ENCODE results near the gene C4BPB. TPM values are rescaled to one million over a fixed set of nuclear protein-coding genes. Genes with fewer than 3 reads are reported as not detected.

The C4BPB gene
- total RNA-seq, 1 experiment from 2014 or later: not detected

GRCh38 chr1:207088161-207088560 lies 499 bp upstream of the C4BPB start:
- no peaks in the 10 kb centered on the region for H3K36me3 ChIP-seq (replicated peaks; ENCODE audit: control insufficient read depth, insufficient read depth, low read length)
- H3K27me3 ChIP-seq (ENCODE audit: control insufficient read depth, insufficient read depth, low read length): no peaks in the 10 kb centered on the region
- no peak overlapping the region for H3K4me3 ChIP-seq (ENCODE audit: insufficient read depth, low read depth, low read length)
- no peak for DNase-seq

- H3K27me3 ChIP-seq (ENCODE audit: control insufficient read depth, insufficient read depth, low read length): no peaks in the 10 kb centered on the region
- no peaks in the 10 kb centered on the region for H3K36me3 ChIP-seq (replicated peaks; ENCODE audit: control insufficient read depth, insufficient read depth, low read length)
- DNase-seq: no peak
- H3K4me3 ChIP-seq (ENCODE audit: insufficient read depth, low read depth, low read length): no peak overlapping the region
Observed at GRCh38 chr1:207089627-207090355, 1.1 kb downstream of the C4BPB start.

GRCh38 chr1:207091200-207091908 lies 2.7 kb downstream of the C4BPB start:
- Histone ChIP-seq H3K36me3 (replicated peaks; ENCODE audit: control insufficient read depth, insufficient read depth, low read length) (no peaks in the 10 kb centered on the region), H3K4me3 (ENCODE audit: insufficient read depth, low read depth, low read length) (no peak overlapping the region), H3K27me3 (ENCODE audit: control insufficient read depth, insufficient read depth, low read length) (no peaks in the 10 kb centered on the region)
- DNase-seq: no peak

DNA sequence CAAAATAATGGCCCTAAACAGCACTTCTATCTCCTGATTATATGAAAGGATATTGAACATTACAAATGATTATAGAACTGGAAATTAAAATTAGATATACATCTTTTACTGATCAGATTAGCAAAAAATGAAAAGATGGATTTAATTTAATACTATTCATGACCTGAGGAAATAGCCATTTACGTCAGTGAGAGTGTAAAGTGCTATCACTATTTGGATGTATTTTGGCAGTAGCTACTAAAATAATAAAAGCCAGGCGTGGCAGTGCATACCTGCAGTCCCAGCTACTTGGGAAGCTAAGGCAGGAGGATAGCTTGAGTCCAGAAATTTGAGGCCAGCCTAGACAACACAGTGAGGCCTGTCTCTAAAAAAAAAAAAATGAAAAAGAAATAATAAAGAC lies 5.3 kb downstream of the C4BPB start:
- Histone ChIP-seq H3K4me3 (ENCODE audit: insufficient read depth, low read depth, low read length) (no peak overlapping the region), H3K36me3 (replicated peaks; ENCODE audit: control insufficient read depth, insufficient read depth, low read length) (no peaks in the 10 kb centered on the region), H3K27me3 (ENCODE audit: control insufficient read depth, insufficient read depth, low read length) (no peaks in the 10 kb centered on the region)
- no peak for DNase-seq

GRCh38 chr1:207097871-207098324 lies 9.2 kb downstream of the C4BPB start:
- DNase-seq: no peak
- no peaks in the 10 kb centered on the region for H3K27me3 ChIP-seq (ENCODE audit: control insufficient read depth, insufficient read depth, low read length)
- no peaks in the 10 kb centered on the region for H3K36me3 ChIP-seq (replicated peaks; ENCODE audit: control insufficient read depth, insufficient read depth, low read length)
- no peak overlapping the region for H3K4me3 ChIP-seq (ENCODE audit: insufficient read depth, low read depth, low read length)

DNA sequence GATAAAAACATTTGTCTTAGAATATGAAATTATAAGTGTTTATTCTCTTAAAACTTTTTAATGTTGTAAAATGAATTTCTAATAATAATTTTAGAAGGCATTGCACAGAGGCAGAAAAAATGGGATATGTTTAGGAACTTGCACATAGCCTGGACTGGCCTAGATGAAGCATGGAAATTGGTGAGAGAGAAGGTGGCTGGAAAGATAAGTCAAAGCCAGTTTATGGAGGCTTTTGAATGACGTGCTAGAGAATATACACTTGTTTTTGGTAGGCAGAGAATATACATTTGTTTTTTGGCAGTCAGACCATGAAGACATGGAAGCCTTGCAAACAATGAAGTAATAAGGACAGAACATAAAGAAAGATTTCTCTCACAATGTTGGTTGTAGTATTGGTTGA lies 13.1 kb downstream of the C4BPB start:
- Histone ChIP-seq H3K36me3 (replicated peaks; ENCODE audit: control insufficient read depth, insufficient read depth, low read length) (no peaks in the 10 kb centered on the region), H3K4me3 (ENCODE audit: insufficient read depth, low read depth, low read length) (no peak overlapping the region), H3K27me3 (ENCODE audit: control insufficient read depth, insufficient read depth, low read length) (no peaks in the 10 kb centered on the region)
- DNase-seq: no peak

DNA sequence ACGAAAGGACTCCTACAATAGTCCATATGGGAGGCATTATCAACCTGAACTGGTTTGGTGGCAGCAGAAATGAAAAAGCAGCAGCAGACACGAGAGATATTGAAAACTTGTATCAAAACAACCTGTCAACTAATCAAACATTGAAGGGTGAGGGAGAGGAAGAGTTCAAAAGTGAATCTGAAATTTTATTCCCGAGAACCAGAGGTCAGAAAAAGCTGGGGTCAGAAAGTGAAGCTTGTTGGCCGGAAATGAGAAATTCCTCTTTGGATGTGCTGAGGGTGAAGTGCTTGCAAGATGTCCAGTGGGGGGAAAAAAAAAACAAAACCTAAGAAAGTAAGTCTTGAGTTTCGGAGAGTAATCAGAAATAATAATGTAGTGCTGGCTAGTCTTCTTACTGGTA lies 13.5 kb downstream of the C4BPB start:
- Histone ChIP-seq H3K4me3 (ENCODE audit: insufficient read depth, low read depth, low read length) (no peak overlapping the region), H3K36me3 (replicated peaks; ENCODE audit: control insufficient read depth, insufficient read depth, low read length) (no peaks in the 10 kb centered on the region), H3K27me3 (ENCODE audit: control insufficient read depth, insufficient read depth, low read length) (no peaks in the 10 kb centered on the region)
- no peak for DNase-seq

DNA sequence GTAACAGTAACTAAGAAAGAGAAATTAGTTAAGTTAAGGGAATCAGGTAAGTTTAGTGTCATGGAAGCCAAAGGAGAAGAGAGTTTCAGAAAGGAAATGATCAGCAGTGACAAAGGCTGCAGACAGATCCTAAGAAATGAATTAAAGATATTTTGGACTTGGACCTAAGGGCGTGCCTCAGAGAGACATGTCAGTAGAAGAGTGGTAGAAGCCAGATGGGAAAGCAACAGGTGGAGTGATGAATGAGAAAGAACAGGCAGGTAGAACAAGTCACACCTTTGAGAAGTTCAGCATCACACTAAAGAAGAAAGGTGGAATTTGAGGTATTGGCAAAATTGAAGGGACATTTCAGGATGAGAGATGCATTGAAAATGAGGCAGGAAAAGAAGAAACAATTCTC lies 14.0 kb downstream of the C4BPB start:
- Histone ChIP-seq H3K36me3 (replicated peaks; ENCODE audit: control insufficient read depth, insufficient read depth, low read length) (no peaks in the 10 kb centered on the region), H3K27me3 (ENCODE audit: control insufficient read depth, insufficient read depth, low read length) (no peaks in the 10 kb centered on the region), H3K4me3 (ENCODE audit: insufficient read depth, low read depth, low read length) (no peak overlapping the region)
- DNase-seq: no peak

DNA sequence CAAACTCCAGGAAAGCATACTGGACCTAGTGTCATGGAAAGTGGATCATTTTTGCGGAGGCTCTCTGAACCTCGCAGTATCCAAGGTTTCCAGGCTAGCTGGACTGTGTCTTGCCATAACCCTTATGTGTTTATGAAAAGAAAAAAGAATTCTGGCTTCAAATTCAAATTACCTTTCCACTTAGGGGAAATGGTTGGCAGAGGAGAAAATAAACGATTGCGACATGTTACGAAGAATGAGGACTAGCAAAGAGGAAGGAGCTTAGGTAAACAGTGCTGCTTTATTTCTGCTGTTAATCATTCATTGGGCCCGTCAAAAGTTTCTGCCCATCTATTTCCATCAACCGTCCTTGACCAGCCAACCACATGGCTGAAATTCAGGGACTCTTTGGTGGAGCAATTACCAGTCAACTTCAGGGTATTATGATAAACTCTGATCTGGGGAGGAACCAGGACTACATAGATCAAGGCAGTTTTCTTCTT lies 15.3 kb downstream of the C4BPB start, which contains the start of gene C4BPA:
C4BPA (plus strand) TSS at position 342 of the 482 bp plus-strand sequence. CDS start 8,793 bp downstream, outside the sequence.
- no peaks in the 10 kb centered on the region for H3K27me3 ChIP-seq (ENCODE audit: control insufficient read depth, insufficient read depth, low read length)
- no peak for DNase-seq
- no peaks in the 10 kb centered on the region for H3K36me3 ChIP-seq (replicated peaks; ENCODE audit: control insufficient read depth, insufficient read depth, low read length)
- no peak within 1 kb of the TSS for H3K4me3 ChIP-seq (ENCODE audit: insufficient read depth, low read depth, low read length)

DNA sequence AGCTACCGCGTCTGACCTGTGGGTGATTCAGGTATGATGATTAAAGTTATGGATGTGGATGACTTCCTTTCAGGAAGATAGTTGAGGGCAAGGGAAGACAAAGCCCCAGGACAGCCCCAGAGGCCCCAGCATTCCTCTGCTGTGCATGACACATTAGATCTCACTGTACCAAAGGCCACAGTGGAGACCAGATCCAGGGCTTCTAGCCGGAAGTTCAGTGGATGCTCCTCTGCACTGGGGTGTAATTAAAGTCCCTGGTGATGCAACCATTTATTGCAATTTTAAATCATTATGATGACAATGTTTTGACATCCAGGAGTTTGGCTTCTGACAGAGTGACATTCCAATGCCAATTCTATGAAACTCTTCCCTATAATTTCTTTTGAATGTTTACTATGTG lies 20.3 kb downstream of the C4BPB start:
- no peak overlapping the region for H3K4me3 ChIP-seq (ENCODE audit: insufficient read depth, low read depth, low read length)
- no peaks in the 10 kb centered on the region for H3K27me3 ChIP-seq (ENCODE audit: control insufficient read depth, insufficient read depth, low read length)
- no peak for DNase-seq
- no peaks in the 10 kb centered on the region for H3K36me3 ChIP-seq (replicated peaks; ENCODE audit: control insufficient read depth, insufficient read depth, low read length)

GRCh38 chr1:207112616-207113296 lies 24.1 kb downstream of the C4BPB start:
- Histone ChIP-seq H3K27me3 (ENCODE audit: control insufficient read depth, insufficient read depth, low read length) (no peaks in the 10 kb centered on the region), H3K36me3 (replicated peaks; ENCODE audit: control insufficient read depth, insufficient read depth, low read length) (no peaks in the 10 kb centered on the region), H3K4me3 (ENCODE audit: insufficient read depth, low read depth, low read length) (no peak overlapping the region)
- DNase-seq: no peak

- H3K27me3 ChIP-seq (ENCODE audit: control insufficient read depth, insufficient read depth, low read length): no peaks in the 10 kb centered on the region
- no peak for DNase-seq
- H3K36me3 ChIP-seq (replicated peaks; ENCODE audit: control insufficient read depth, insufficient read depth, low read length): no peaks in the 10 kb centered on the region
Observed at GRCh38 chr1:207115269-207115668, 26.6 kb downstream of the C4BPB start.

GRCh38 chr1:207124389-207124788 lies 35.7 kb downstream of the C4BPB start:
- H3K27me3 ChIP-seq (ENCODE audit: control insufficient read depth, insufficient read depth, low read length): no peaks in the 10 kb centered on the region
- H3K4me3 ChIP-seq (ENCODE audit: insufficient read depth, low read depth, low read length): no peak overlapping the region
- no peak for DNase-seq
- no peaks in the 10 kb centered on the region for H3K36me3 ChIP-seq (replicated peaks; ENCODE audit: control insufficient read depth, insufficient read depth, low read length)

More at GRCh38 chr1:207115269-207115668, 26.6 kb downstream of the C4BPB start:
- no peak overlapping the region for H3K4me3 ChIP-seq (ENCODE audit: insufficient read depth, low read depth, low read length)

DNA sequence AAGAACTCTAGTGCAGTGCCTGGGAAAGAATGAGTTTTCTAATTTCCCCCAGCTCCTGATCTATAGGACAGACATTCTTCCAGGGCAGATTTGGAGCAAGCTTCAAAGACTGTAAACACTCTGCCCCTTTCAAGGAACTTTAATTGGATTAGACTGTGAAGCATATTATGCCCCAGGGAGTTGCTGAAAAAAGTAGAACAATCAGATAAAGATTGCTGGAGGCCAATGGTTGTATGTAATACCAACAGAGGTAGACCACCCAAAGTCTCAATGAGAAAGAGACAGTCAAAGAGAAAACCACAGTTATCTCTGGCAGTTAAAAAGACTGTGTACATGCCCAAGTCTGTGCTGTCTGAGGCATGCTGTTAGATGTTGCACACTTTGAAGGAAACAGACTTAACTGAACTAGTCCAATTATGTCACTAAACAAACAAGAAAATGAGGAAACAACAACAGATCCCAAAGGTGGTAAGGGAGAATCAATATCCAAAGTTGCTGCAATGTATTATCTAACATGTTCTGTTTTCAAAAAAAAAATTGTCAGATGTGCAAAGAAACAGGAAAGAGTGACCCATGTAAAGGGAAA lies 39.8 kb downstream of the C4BPB start:
- Histone ChIP-seq H3K27me3 (ENCODE audit: control insufficient read depth, insufficient read depth, low read length) (no peaks in the 10 kb centered on the region), H3K4me3 (ENCODE audit: insufficient read depth, low read depth, low read length) (no peak overlapping the region), H3K36me3 (replicated peaks; ENCODE audit: control insufficient read depth, insufficient read depth, low read length) (no peaks in the 10 kb centered on the region)
- no peak for DNase-seq

Measured in H7 (cell line).